ENCODE results near the gene DAAM1. TPM values are rescaled to one million over a fixed set of nuclear protein-coding genes. Genes with fewer than 3 reads are reported as not detected.

DAAM1 gene
- total RNA-seq, 1 experiment from 2014 or later: 30.4 TPM

GRCh38 chr14:59147007-59147406 is 41.5 kb upstream of the DAAM1 start:
- Mint-ChIP-seq H3K27ac (no peak overlapping the region), H3K9me3 (no peaks in the 10 kb centered on the region), H3K27me3 (ENCODE audit: low read depth) (no peaks in the 10 kb centered on the region), H3K36me3 (no peaks in the 10 kb centered on the region), H3K4me3 (no peak overlapping the region), H3K4me1 (no peaks in the 10 kb centered on the region)
- TF ChIP-seq ETV6 (CRISPR knock-in tag; IDR thresholded peaks at IDR 0.05) (no peak), MYBL2 (CRISPR knock-in tag; IDR thresholded peaks at IDR 0.05) (no peak), RELA (CRISPR knock-in tag; IDR thresholded peaks at IDR 0.05; ENCODE audit: borderline replicate concordance) (no peak), ZBTB43 (CRISPR knock-in tag; IDR thresholded peaks at IDR 0.05) (no peak), ERG (CRISPR knock-in tag; IDR thresholded peaks at IDR 0.05) (no peak), ZBTB21 (CRISPR knock-in tag; IDR thresholded peaks at IDR 0.05; ENCODE audit: borderline replicate concordance) (no peak), ELF4 (CRISPR knock-in tag; IDR thresholded peaks at IDR 0.05; ENCODE audit: low read depth) (no peak), OVOL2 (CRISPR knock-in tag; IDR thresholded peaks at IDR 0.05; ENCODE audit: borderline replicate concordance) (no peak)
- TF ChIP-seq, protein P1, sequence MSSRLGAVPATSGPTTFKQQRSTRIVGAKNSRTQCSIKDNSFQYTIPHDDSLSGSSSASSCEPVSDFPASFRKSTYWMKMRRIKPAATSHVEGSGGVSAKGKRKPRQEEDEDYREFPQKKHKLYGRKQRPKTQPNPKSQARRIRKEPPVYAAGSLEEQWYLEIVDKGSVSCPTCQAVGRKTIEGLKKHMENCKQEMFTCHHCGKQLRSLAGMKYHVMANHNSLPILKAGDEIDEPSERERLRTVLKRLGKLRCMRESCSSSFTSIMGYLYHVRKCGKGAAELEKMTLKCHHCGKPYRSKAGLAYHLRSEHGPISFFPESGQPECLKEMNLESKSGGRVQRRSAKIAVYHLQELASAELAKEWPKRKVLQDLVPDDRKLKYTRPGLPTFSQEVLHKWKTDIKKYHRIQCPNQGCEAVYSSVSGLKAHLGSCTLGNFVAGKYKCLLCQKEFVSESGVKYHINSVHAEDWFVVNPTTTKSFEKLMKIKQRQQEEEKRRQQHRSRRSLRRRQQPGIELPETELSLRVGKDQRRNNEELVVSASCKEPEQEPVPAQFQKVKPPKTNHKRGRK (CRISPR knock-in tag; IDR thresholded peaks at IDR 0.05; ENCODE audit: borderline replicate concordance): no peak
- ATAC-seq (no peak), DNase-seq (ENCODE audit: low spot score) (no peak)
- ChIA-PET CTCF (no interaction called here), POLR2A (no interaction called here)

GRCh38 chr14:59148334-59148900 is 40.0 kb upstream of the DAAM1 start:
- H3K9me3 Mint-ChIP-seq: no peaks in the 10 kb centered on the region
- no peak overlapping the region for H3K4me3 Mint-ChIP-seq
- no peak for DNase-seq (ENCODE audit: low spot score)
- ChIA-PET POLR2A (no interaction called here), CTCF (no interaction called here)
- no peak for ATAC-seq
- no peak overlapping the region for H3K27ac Mint-ChIP-seq
- H3K27me3 Mint-ChIP-seq (ENCODE audit: low read depth): no peaks in the 10 kb centered on the region
- no peaks in the 10 kb centered on the region for H3K4me1 Mint-ChIP-seq
- H3K36me3 Mint-ChIP-seq: no peaks in the 10 kb centered on the region
- TF ChIP-seq, protein P2, sequence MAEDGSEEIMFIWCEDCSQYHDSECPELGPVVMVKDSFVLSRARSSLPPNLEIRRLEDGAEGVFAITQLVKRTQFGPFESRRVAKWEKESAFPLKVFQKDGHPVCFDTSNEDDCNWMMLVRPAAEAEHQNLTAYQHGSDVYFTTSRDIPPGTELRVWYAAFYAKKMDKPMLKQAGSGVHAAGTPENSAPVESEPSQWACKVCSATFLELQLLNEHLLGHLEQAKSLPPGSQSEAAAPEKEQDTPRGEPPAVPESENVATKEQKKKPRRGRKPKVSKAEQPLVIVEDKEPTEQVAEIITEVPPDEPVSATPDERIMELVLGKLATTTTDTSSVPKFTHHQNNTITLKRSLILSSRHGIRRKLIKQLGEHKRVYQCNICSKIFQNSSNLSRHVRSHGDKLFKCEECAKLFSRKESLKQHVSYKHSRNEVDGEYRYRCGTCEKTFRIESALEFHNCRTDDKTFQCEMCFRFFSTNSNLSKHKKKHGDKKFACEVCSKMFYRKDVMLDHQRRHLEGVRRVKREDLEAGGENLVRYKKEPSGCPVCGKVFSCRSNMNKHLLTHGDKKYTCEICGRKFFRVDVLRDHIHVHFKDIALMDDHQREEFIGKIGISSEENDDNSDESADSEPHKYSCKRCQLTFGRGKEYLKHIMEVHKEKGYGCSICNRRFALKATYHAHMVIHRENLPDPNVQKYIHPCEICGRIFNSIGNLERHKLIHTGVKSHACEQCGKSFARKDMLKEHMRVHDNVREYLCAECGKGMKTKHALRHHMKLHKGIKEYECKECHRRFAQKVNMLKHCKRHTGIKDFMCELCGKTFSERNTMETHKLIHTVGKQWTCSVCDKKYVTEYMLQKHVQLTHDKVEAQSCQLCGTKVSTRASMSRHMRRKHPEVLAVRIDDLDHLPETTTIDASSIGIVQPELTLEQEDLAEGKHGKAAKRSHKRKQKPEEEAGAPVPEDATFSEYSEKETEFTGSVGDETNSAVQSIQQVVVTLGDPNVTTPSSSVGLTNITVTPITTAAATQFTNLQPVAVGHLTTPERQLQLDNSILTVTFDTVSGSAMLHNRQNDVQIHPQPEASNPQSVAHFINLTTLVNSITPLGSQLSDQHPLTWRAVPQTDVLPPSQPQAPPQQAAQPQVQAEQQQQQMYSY (CRISPR knock-in tag; IDR thresholded peaks at IDR 0.05): no peak
- TF ChIP-seq, protein P3, sequence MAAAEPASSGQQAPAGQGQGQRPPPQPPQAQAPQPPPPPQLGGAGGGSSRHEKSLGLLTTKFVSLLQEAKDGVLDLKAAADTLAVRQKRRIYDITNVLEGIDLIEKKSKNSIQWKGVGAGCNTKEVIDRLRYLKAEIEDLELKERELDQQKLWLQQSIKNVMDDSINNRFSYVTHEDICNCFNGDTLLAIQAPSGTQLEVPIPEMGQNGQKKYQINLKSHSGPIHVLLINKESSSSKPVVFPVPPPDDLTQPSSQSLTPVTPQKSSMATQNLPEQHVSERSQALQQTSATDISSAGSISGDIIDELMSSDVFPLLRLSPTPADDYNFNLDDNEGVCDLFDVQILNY (CRISPR knock-in tag; IDR thresholded peaks at IDR 0.05): no peak
- TF ChIP-seq JUN (CRISPR knock-in tag; IDR thresholded peaks at IDR 0.05) (no peak), NR3C1 (CRISPR knock-in tag; conservative IDR thresholded peaks at IDR 0.05; ENCODE audit: low read depth) (no peak), ZBTB21 (CRISPR knock-in tag; IDR thresholded peaks at IDR 0.05; ENCODE audit: borderline replicate concordance) (no peak), NFYB (CRISPR knock-in tag; conservative IDR thresholded peaks at IDR 0.05; ENCODE audit: low read depth) (no peak), EMX1 (CRISPR knock-in tag; IDR thresholded peaks at IDR 0.05) (no peak), ZNF425 (CRISPR knock-in tag; conservative IDR thresholded peaks at IDR 0.05) (no peak), AFF4 (CRISPR knock-in tag; IDR thresholded peaks at IDR 0.05; ENCODE audit: borderline replicate concordance) (no peak), ZMAT4 (CRISPR knock-in tag; IDR thresholded peaks at IDR 0.05) (no peak), GRHL2 (CRISPR knock-in tag; IDR thresholded peaks at IDR 0.05; ENCODE audit: insufficient replicate concordance, severe bottlenecking) (no peak)
